ENCODE data around the gene AHDC1. TPM values are rescaled to one million over a fixed set of nuclear protein-coding genes. Genes with fewer than 3 reads are reported as not detected.
A peak's percentile ranks its signal among the peaks of the same experiment; 100 is the strongest.

Gene AHDC1
- total and polyA plus RNA-seq, 2 of the 13 experiments (the other 11 are each of a cell fraction or from before 2014, with no cell fraction given), result 1.0 to 2.7 TPM

DNA sequence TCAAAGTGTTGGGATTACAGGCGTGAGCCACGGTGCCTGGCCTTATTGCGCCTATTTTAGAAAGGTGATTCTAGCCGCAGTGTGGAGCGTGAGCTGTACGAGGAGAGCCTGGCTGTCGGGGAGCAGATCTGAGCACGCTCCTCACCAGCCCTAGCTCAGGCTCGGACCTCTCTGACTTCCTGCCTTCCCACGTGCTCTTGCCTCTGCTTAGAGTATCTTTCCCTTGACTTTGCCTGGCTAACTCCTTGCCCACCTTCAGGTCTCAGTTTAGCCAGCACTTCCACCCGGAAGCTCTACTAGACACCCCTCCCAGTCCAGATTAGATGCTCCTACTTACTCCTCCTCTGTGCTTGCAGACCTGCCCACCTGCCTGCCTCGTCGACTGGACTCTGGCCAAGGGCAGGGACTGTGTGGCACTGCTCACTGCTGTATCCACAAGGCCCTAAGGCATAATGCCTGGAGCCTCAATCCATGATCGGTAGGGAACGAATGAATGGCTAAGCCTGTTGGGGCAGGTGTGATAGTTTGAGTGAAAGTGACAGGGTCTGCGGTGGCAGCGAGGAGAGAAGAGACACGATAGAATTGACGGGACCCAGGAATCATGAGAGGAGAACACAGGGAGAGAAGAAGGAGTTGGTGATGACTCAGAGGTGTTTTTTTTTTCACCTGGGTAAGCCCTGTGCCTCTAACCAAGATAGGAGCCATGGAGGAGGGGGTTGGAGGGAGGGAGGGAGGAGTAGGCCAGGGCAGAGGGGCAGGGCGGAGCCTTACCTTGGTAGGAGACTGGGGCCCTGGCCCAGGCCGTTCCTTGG lies 85.8 kb downstream of the AHDC1 start (continued):
- TF ChIP-seq ZFX (CRISPR knock-in tag; IDR thresholded peaks at IDR 0.05; ENCODE audit: low read depth) (peak; percentile 57), ZNF44 (CRISPR knock-in tag; IDR thresholded peaks at IDR 0.05) (no peak), SP5 (CRISPR knock-in tag; IDR thresholded peaks at IDR 0.05; ENCODE audit: borderline replicate concordance, low read depth) (no peak), CCDC6 (CRISPR knock-in tag; IDR thresholded peaks at IDR 0.05) (no peak), MIER3 (CRISPR knock-in tag; IDR thresholded peaks at IDR 0.05; ENCODE audit: borderline replicate concordance) (no peak), ZNF335 (CRISPR knock-in tag; IDR thresholded peaks at IDR 0.05) (0 out of 2 replicates have a peak, but pooled peaks have one; percentile 26)
- TF ChIP-seq, protein P1, sequence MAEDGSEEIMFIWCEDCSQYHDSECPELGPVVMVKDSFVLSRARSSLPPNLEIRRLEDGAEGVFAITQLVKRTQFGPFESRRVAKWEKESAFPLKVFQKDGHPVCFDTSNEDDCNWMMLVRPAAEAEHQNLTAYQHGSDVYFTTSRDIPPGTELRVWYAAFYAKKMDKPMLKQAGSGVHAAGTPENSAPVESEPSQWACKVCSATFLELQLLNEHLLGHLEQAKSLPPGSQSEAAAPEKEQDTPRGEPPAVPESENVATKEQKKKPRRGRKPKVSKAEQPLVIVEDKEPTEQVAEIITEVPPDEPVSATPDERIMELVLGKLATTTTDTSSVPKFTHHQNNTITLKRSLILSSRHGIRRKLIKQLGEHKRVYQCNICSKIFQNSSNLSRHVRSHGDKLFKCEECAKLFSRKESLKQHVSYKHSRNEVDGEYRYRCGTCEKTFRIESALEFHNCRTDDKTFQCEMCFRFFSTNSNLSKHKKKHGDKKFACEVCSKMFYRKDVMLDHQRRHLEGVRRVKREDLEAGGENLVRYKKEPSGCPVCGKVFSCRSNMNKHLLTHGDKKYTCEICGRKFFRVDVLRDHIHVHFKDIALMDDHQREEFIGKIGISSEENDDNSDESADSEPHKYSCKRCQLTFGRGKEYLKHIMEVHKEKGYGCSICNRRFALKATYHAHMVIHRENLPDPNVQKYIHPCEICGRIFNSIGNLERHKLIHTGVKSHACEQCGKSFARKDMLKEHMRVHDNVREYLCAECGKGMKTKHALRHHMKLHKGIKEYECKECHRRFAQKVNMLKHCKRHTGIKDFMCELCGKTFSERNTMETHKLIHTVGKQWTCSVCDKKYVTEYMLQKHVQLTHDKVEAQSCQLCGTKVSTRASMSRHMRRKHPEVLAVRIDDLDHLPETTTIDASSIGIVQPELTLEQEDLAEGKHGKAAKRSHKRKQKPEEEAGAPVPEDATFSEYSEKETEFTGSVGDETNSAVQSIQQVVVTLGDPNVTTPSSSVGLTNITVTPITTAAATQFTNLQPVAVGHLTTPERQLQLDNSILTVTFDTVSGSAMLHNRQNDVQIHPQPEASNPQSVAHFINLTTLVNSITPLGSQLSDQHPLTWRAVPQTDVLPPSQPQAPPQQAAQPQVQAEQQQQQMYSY (CRISPR knock-in tag; IDR thresholded peaks at IDR 0.05), result no peak
- TF ChIP-seq, protein P2, sequence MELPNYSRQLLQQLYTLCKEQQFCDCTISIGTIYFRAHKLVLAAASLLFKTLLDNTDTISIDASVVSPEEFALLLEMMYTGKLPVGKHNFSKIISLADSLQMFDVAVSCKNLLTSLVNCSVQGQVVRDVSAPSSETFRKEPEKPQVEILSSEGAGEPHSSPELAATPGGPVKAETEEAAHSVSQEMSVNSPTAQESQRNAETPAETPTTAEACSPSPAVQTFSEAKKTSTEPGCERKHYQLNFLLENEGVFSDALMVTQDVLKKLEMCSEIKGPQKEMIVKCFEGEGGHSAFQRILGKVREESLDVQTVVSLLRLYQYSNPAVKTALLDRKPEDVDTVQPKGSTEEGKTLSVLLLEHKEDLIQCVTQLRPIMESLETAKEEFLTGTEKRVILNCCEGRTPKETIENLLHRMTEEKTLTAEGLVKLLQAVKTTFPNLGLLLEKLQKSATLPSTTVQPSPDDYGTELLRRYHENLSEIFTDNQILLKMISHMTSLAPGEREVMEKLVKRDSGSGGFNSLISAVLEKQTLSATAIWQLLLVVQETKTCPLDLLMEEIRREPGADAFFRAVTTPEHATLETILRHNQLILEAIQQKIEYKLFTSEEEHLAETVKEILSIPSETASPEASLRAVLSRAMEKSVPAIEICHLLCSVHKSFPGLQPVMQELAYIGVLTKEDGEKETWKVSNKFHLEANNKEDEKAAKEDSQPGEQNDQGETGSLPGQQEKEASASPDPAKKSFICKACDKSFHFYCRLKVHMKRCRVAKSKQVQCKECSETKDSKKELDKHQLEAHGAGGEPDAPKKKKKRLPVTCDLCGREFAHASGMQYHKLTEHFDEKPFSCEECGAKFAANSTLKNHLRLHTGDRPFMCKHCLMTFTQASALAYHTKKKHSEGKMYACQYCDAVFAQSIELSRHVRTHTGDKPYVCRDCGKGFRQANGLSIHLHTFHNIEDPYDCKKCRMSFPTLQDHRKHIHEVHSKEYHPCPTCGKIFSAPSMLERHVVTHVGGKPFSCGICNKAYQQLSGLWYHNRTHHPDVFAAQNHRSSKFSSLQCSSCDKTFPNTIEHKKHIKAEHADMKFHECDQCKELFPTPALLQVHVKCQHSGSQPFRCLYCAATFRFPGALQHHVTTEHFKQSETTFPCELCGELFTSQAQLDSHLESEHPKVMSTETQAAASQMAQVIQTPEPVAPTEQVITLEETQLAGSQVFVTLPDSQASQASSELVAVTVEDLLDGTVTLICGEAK (IDR thresholded peaks at IDR 0.05), result no peak
- TF ChIP-seq, protein P2 (CRISPR knock-in tag; IDR thresholded peaks at IDR 0.05), result peak; percentile 35; the same call in 1 of the 2 replicates
- TF ChIP-seq, protein P3, sequence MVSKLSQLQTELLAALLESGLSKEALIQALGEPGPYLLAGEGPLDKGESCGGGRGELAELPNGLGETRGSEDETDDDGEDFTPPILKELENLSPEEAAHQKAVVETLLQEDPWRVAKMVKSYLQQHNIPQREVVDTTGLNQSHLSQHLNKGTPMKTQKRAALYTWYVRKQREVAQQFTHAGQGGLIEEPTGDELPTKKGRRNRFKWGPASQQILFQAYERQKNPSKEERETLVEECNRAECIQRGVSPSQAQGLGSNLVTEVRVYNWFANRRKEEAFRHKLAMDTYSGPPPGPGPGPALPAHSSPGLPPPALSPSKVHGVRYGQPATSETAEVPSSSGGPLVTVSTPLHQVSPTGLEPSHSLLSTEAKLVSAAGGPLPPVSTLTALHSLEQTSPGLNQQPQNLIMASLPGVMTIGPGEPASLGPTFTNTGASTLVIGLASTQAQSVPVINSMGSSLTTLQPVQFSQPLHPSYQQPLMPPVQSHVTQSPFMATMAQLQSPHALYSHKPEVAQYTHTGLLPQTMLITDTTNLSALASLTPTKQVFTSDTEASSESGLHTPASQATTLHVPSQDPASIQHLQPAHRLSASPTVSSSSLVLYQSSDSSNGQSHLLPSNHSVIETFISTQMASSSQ (IDR thresholded peaks at IDR 0.05; ENCODE audit: low read depth), result no peak
- TF ChIP-seq, protein P3 (CRISPR knock-in tag; IDR thresholded peaks at IDR 0.05; ENCODE audit: borderline replicate concordance), result no peak

All from HepG2 (cell line).